ENCODE measurements around the gene CENPVL2. TPM values are rescaled to one million over a fixed set of nuclear protein-coding genes. Genes with fewer than 3 reads are reported as not detected.
"Not testable (repeated sequence)": the region's sequence is repeated elsewhere in the genome, so short reads cannot be mapped to it uniquely, and the experiment has no call there.

Gene CENPVL2
- total and polyA plus RNA-seq, 12 donors = 0.06 TPM; not detected in 11

DNA sequence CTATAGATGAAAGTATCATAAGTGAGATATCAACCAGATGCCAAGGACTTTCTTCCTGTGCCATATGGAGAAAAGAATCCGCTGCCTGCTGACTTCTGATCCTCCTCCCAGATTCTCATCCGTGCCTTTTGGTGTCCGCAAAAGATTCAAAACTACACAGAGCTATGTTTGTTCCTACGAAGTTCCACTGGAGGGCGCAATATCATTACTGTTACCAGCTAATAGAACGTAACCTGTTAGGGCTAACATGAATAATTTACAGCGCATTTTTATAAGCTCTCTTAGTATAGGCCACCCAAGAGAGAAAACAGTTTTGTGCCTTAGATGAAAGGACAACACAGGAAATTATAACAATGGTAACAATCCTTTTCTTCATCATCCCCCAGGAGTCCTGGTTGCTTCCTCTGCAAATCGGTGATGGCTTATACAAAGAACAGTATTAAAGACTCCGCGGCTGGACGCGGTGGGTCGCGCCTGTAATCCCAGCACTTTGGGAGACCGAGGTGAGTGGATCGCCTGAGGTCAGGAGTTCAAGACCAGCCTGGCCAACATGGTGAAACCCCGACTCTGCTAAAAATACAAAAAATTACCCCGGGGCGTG lies 41.1 kb downstream of the CENPVL2 start:
- DNase-seq = peak in 5 of 7 donors; percentile 11 to 51 (median 29)
- Histone ChIP-seq H3K27ac (no peak overlapping the region), H3K27me3 (peaks cover 56% of the 10 kb centered on the region), H3K4me1 (replicated peaks in 1 of 2) (no peaks in the 10 kb centered on the region), H3K36me3 (replicated peaks in 1 of 2) (no peaks in the 10 kb centered on the region), H3K9me3 (replicated peaks in 1 of 3) (no peaks in the 10 kb centered on the region), H3K4me3 (no peak overlapping the region)
- intact Hi-C loops (cut with DNase I) = no loop called here
- TF ChIP-seq POLR2A (IDR thresholded peaks at IDR 0.05) = no peak
- TF ChIP-seq, protein P1, sequence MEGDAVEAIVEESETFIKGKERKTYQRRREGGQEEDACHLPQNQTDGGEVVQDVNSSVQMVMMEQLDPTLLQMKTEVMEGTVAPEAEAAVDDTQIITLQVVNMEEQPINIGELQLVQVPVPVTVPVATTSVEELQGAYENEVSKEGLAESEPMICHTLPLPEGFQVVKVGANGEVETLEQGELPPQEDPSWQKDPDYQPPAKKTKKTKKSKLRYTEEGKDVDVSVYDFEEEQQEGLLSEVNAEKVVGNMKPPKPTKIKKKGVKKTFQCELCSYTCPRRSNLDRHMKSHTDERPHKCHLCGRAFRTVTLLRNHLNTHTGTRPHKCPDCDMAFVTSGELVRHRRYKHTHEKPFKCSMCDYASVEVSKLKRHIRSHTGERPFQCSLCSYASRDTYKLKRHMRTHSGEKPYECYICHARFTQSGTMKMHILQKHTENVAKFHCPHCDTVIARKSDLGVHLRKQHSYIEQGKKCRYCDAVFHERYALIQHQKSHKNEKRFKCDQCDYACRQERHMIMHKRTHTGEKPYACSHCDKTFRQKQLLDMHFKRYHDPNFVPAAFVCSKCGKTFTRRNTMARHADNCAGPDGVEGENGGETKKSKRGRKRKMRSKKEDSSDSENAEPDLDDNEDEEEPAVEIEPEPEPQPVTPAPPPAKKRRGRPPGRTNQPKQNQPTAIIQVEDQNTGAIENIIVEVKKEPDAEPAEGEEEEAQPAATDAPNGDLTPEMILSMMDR (IDR thresholded peaks at IDR 0.05) = peak; percentile 24 to 48 (median 46)
- WGBS, 4 donors = 29 to 44% (median 33%) methylated on average over 16 to 19 of the region's 19 CpGs

DNA sequence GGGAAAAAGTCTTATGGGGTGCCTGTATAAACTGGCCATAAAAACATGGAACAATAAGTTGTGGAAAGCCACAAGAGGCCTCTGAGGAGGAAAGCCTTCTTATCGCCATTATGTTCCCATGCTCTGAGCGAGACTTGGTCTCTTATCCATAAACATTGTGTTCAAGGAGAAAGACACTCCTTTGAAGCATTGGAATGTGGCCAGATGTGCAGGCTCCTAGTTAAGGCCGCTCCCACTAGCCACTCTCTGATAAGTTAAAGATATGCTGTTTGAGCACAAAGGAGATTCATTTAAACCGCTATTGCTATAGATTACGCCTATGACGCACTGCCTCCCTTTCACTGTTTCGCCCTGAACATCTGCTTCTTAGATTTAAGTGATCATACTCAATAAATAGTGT lies 46.1 kb downstream of the CENPVL2 start:
- H3K36me3 ChIP-seq (replicated peaks in 1 of 2); H3K9me3 ChIP-seq (replicated peaks in 1 of 3); H3K4me1 ChIP-seq (replicated peaks in 1 of 2); DNase-seq; intact Hi-C loops (cut with DNase I); H3K4me3 ChIP-seq; H3K27ac ChIP-seq: not testable (repeated sequence)
- H3K27me3 ChIP-seq = peaks cover 50% of the 10 kb centered on the region
- WGBS, 4 donors = 69 to 78% (median 75%) methylated on average over 7 of the region's 7 CpGs

Other genes starting within 250 kb of the CENPVL2 start
- 1 to 10 TPM in 8 of 9 donors, under 1 TPM in 1; 0.12 to 9.7 (median 2.0) TPM for gene NUDT11, start 186.2 kb downstream of the CENPVL2 start, total RNA-seq
- gene NUDT11, start 186.2 kb downstream of the CENPVL2 start, polyA plus RNA-seq = 1 to 10 TPM; 1.2 to 5.0 (median 4.5) TPM
- gene CENPVL3, start 63.9 kb downstream of the CENPVL2 start, total RNA-seq = under 1 TPM in 3 of 9 donors, not detected in 6; 0.21 to 0.50 (median 0.28) TPM
- under 1 TPM; 0.10 to 0.33 (median 0.32) TPM for gene CENPVL3, start 63.9 kb downstream of the CENPVL2 start, polyA plus RNA-seq
- gene CENPVL1, start 27.7 kb upstream of the CENPVL2 start, total RNA-seq = under 1 TPM in 1 of 9 donors, not detected in 8; 0.06 TPM
- not detected for gene CENPVL1, start 27.7 kb upstream of the CENPVL2 start, polyA plus RNA-seq
- 10 to 100 TPM in 6 of 9 donors, 1 to 10 TPM in 3; 5.9 to 14.6 (median 13.7) TPM for gene GSPT2, start 60.6 kb upstream of the CENPVL2 start, total RNA-seq
- gene GSPT2, start 60.6 kb upstream of the CENPVL2 start, polyA plus RNA-seq = 10 to 100 TPM in 1 of 3 donors, 1 to 10 TPM in 2; 2.7 to 18.8 (median 3.0) TPM
- 100 to 1,000 TPM; 201 to 363 (median 268) TPM for gene MAGED1, start 210.8 kb upstream of the CENPVL2 start, total RNA-seq
- gene MAGED1, start 210.8 kb upstream of the CENPVL2 start, polyA plus RNA-seq = 100 to 1,000 TPM in 1 of 3 donors, 10 to 100 TPM in 2; 47.9 to 333 (median 78.8) TPM

All from adrenal gland (tissue), 12 donors.